ENCODE results near the gene TNN. TPM values are rescaled to one million over a fixed set of nuclear protein-coding genes. Genes with fewer than 3 reads are reported as not detected.

Gene TNN
- total RNA-seq, 4 donors from 2014 or later, result 0.19 to 6.9 (median 0.40) TPM

DNA sequence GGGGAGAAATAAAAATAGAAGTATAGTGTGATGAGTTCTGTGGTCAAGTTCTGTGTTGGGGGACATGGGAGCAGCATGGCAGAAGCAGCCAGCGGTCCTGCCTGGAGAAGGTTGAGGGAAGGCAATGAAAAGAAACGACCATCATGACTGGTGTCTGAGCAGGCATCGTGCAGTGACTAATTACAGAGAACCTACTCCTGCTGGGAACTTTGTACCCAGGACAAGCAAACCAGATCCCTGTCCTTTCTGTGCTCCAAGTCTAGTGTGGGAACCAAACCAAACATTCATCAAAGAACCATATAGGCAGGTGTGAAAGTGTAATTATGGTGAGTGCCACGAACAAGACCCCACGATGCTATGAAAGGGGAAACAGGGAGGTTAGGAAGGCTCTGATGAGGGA lies 99.1 kb downstream of the TNN start:
- TF ChIP-seq, protein P1, sequence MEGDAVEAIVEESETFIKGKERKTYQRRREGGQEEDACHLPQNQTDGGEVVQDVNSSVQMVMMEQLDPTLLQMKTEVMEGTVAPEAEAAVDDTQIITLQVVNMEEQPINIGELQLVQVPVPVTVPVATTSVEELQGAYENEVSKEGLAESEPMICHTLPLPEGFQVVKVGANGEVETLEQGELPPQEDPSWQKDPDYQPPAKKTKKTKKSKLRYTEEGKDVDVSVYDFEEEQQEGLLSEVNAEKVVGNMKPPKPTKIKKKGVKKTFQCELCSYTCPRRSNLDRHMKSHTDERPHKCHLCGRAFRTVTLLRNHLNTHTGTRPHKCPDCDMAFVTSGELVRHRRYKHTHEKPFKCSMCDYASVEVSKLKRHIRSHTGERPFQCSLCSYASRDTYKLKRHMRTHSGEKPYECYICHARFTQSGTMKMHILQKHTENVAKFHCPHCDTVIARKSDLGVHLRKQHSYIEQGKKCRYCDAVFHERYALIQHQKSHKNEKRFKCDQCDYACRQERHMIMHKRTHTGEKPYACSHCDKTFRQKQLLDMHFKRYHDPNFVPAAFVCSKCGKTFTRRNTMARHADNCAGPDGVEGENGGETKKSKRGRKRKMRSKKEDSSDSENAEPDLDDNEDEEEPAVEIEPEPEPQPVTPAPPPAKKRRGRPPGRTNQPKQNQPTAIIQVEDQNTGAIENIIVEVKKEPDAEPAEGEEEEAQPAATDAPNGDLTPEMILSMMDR (IDR thresholded peaks at IDR 0.05), result no peak
- ATAC-seq (ENCODE audit: low FRiP score), result no peak

DNA sequence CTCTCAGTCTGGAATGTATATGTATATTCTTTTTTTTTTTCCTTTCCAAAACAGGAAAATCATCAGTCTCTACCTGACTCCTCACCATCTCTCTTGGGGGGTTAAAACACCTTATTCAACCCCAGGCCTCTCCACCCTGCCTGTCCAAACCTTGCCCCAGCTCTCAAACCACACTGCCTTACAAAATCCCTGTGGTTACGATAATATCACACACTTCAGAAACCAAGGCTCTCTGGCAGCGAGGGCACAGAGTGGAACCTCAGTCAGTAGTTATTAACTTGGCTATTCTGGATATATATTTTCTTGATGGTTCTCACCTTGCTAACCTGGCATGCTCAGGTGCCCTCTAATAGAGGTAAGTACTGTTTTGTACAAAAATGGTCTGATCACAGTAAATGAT lies 100.2 kb downstream of the TNN start:
- DNase-seq (ENCODE audit: low spot score) (no peak), ATAC-seq (ENCODE audit: low FRiP score) (no peak)
- TF ChIP-seq, protein P1 (IDR thresholded peaks at IDR 0.05), result no peak

More for the DNA sequence above, 99.1 kb downstream of the TNN start:
- DNase-seq (ENCODE audit: low spot score), result no peak

DNA sequence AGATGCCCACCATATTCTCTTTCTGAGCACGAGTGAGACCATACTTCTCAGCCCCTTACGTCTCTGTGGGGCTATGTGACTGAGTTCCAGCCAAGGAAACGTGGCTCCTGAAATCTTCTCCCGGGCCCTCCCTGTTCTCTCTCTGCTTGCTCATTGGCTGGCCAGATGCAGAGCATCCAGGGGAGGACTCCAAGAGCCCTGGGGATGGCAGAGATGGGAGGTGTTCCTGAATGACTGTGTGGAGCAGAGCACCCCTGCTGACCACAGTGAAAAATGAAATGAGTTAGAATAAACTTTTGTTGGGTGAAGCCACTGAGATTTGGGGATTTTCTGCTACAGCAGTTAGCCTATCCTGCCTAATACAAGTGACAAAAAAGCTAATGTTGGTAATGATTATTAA lies 101.1 kb downstream of the TNN start:
- DNase-seq (ENCODE audit: low spot score) (no peak), ATAC-seq (ENCODE audit: low FRiP score) (no peak)
- TF ChIP-seq, protein P1 (IDR thresholded peaks at IDR 0.05), result no peak

DNA sequence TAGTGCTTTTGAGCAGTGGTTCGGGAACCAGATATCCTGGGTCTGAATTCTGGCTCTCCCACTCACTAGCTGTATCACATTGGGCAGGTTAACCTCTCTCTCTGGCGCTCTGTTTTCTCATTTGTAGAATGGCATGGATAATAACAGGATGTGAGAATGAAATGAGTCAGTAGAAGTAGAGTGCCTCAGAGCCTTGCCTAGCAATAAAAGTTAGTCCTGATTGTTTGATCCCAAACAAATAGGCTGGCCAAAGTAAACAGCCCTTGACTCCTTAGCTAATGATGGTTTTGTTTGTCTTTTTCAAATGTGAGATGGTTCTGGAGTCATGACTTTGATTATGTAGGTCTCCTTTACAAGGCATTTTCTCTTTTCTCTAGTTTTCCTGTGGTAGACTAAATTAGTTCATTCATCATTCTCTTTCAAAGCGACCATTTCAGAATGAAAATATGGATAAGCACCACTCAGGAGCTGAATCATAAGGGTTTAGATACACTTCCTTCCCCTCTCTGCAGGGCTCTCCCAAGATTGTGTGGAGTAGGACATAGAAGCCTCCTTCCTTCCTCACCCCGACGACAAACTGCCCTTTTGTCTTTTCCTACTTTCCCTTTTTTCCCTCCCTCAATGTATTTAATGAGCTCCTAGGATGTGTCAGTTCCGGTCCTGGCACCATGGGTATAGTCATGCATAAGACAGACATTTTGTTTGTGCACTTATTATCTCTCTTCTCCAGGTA lies 101.8 kb downstream of the TNN start:
- TF ChIP-seq, protein P1 (IDR thresholded peaks at IDR 0.05), result no peak
- ATAC-seq (ENCODE audit: low FRiP score) (no peak), DNase-seq (ENCODE audit: low spot score) (no peak)

DNA sequence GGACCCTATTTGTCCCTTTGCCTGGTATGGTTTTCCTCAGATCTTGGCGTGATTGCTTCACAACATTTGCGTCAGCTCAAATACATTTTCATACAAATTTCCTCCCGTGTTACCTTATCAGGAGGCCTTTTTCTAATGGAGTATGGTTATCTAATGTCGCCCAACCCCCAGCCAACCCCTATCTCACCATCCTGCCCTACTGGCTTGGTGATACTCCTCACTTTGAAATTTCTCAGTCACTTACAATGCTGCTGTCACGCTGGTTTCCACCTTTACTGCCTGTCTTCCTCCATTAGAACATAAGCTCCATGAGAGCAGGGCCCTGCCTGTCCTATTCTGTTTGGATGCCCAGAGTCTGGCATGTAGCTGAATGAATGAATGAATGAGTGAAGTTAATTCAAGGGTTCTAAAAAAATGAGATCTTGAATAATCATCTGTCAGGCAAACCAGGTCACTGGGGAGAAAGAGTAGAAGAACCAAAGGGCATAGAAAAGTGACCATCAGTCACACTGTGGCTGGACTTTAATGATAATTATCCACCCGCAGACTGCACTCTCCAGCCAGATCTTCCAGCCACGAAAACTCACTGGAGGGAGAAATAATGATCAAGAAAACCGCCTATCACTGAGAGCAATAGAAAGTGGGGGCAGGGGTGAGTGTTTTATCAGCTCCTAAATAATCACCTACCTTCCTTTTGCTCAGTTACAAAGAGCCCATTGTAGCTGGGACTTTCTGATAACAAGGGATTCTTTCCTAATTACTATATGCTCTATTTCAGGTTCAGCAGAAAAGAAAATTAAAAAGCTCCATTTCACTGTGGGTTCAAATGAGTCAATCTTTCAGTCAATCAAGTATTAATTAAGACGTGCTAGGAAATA lies 103.6 kb downstream of the TNN start:
- TF ChIP-seq, protein P1 (IDR thresholded peaks at IDR 0.05), result no peak
- ATAC-seq (ENCODE audit: low FRiP score), result no peak
- no peak for DNase-seq (ENCODE audit: low spot score)

DNA sequence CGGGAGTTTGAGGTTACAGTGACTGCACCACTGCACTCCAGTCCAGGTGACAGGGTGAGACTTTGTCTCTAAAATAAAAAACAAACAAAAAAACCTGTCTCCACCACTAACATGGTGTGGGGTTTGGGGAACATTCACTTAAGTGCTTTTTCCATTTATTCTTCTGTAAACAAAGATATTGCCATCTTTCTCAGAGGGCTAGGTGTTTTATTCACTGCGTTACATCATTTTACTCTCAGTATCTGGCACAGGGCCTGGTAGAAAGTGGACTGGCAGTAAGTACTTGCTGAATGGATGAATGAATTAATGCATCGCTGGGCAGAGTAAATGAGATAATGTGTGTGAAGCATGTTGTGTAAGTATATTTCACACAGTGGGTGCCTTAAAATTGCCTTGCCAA lies 104.9 kb downstream of the TNN start:
- DNase-seq (ENCODE audit: low spot score) (no peak), ATAC-seq (ENCODE audit: low FRiP score) (no peak)
- TF ChIP-seq, protein P1 (IDR thresholded peaks at IDR 0.05), result no peak
